A549 (cell line): Measurements from ENCODE around the gene NUDC. TPM values are rescaled to one million over a fixed set of nuclear protein-coding genes. Genes with fewer than 3 reads are reported as not detected.

Source experiments
- ATAC-seq, 2 experiments: fragments of 200-7000 bp in 1 of 2; fragments of >200 bp in 1 of 2; cut with Nextera tagmentation in 1 of 2; cut with Tn5 transposase in 1 of 2; 3 replicates each; pipeline versions ENCODE4 v1.8.0 to v1.9.1; 2018 to 2020; ENCODE audit warnings: mild to moderate bottlenecking in 1 of 2, moderate library complexity in 1 of 2
- CTCF ChIA-PET: fragments of 300-600 bp; sonication (Branson Sonifier 250); formaldehyde crosslinking; extraction: SDS; loops from one replicate; lab custom pipeline; 2021; ENCODE audit warnings: antibody characterized with exemption, inconsistent platforms; lab: Yijun Ruan, JAX
- POLR2A ChIA-PET: fragments of 350-600 bp; formaldehyde crosslinking; extraction: SDS; loops from one replicate; lab custom pipeline; 2021; ENCODE audit warnings: antibody characterized with exemption, inconsistent platforms; lab: Yijun Ruan, JAX
- DNase-seq, 2 experiments: peaks; one replicate each; pipeline versions ENCODE4 v3.0.0 to v3.0.0-alpha.2; 2011 to 2016; ENCODE audit warnings: low read depth in 1 of 2, low spot score in 1 of 2
- FAIRE-seq: peaks from 2 replicates; lab custom pipeline; 2011; peaks lifted over from hg19 to GRCh38; lab: Jason Lieb, UNC
- H3K27ac ChIP-seq, 2 experiments: fragments of >200 bp; sonication (Bioruptor Twin); formaldehyde crosslinking; 3 replicates each; pipeline ENCODE4 v1.5.1; 2016 to 2017
- H3K4me1 ChIP-seq: fragments of >200 bp; sonication (Bioruptor Twin); formaldehyde crosslinking; 3 replicates; pipeline ENCODE4 v1.6.1; 2016
- H3K4me2 ChIP-seq: fragments of >200 bp; sonication (Bioruptor Twin); formaldehyde crosslinking; 3 replicates; pipeline ENCODE4 v1.6.1; 2016
- H3K4me3 ChIP-seq: fragments of >200 bp; sonication (Bioruptor Twin); formaldehyde crosslinking; 3 replicates; pipeline ENCODE4 v1.5.1; 2016
- H3K9me3 ChIP-seq: fragments of >200 bp; sonication (Bioruptor Twin); formaldehyde crosslinking; 3 replicates; pipeline ENCODE4 v1.6.1; 2016
- CBX2 ChIP-seq: fragments of 200-600 bp; sonication (generic); IDR thresholded peaks from 2 replicates; pipeline ENCODE4 v1.6.1; 2016; ENCODE audit warnings: low read depth, mild to moderate bottlenecking, borderline replicate concordance
- CHD2 ChIP-seq: fragments of 150-350 bp; IDR thresholded peaks from 2 replicates; pipeline ENCODE4 v1.6.1; 2014; ENCODE audit warnings: low read length; ENCODE audit not compliant: partially characterized antibody
- CTCF ChIP-seq: fragments of >200 bp; sonication (Bioruptor Twin); formaldehyde crosslinking; IDR thresholded peaks from 3 replicates; pipeline ENCODE4 v1.5.1; 2016
- EP300 ChIP-seq, 2 experiments: fragments of >200 bp; sonication (Bioruptor Twin); formaldehyde crosslinking; IDR thresholded peaks; 2 replicates in 1 of 2; 3 replicates in 1 of 2; pipeline ENCODE4 v1.6.1; 2016 to 2017
- ESRRA ChIP-seq: fragments of 150-350 bp; IDR thresholded peaks from 2 replicates; pipeline ENCODE4 v1.6.1; 2014; ENCODE audit warnings: mild to moderate bottlenecking, low read length, borderline replicate concordance
- FOSL2 ChIP-seq, 2 experiments: fragments of 450-650 bp in 1 of 2; fragments of >200 bp in 1 of 2; sonication (Bioruptor Twin) in 1 of 2; formaldehyde crosslinking; IDR thresholded peaks; 2 replicates each; pipeline versions ENCODE4 v1.5.0 to v1.6.1; 2016 to 2020; ENCODE audit warnings: mild to moderate bottlenecking in 1 of 2, moderate library complexity in 1 of 2
- HMGXB4 ChIP-seq: fragments of 250-450 bp; sonication (Bioruptor Pico); IDR thresholded peaks from 2 replicates; pipeline ENCODE4 v1.5.0; 2021; ENCODE audit warnings: mild to moderate bottlenecking, moderate library complexity, borderline replicate concordance
- HOXA7 ChIP-seq: fragments of 250-450 bp; sonication (Bioruptor Pico); IDR thresholded peaks from 2 replicates; pipeline ENCODE4 v1.5.0; 2020; ENCODE audit warnings: mild to moderate bottlenecking, moderate library complexity
- HOXB13 ChIP-seq: fragments of 250-450 bp; sonication (Bioruptor Pico); IDR thresholded peaks from 2 replicates; pipeline ENCODE4 v1.5.0; 2020; ENCODE audit warnings: low read depth, mild to moderate bottlenecking, moderate library complexity
- JUNB ChIP-seq: fragments of >200 bp; sonication (Bioruptor Twin); formaldehyde crosslinking; IDR thresholded peaks from 2 replicates; pipeline ENCODE4 v1.6.1; 2016
- NPAS2 ChIP-seq: fragments of 250-450 bp; sonication (Bioruptor Pico); IDR thresholded peaks from 2 replicates; pipeline ENCODE4 v1.8.0; 2022; ENCODE audit warnings: mild to moderate bottlenecking, moderate library complexity, borderline replicate concordance
- PHF8 ChIP-seq: fragments of 200-600 bp; sonication (generic); IDR thresholded peaks from 2 replicates; pipeline ENCODE4 v1.6.1; 2016; ENCODE audit warnings: low read depth, mild to moderate bottlenecking, antibody characterized with exemption, moderate library complexity, borderline replicate concordance
- RARB ChIP-seq: fragments of 250-450 bp; sonication (Bioruptor Pico); IDR thresholded peaks from 2 replicates; pipeline ENCODE4 v1.8.0; 2021; ENCODE audit warnings: mild to moderate bottlenecking, moderate library complexity
- RCOR1 ChIP-seq: fragments of 150-350 bp; IDR thresholded peaks from 2 replicates; pipeline ENCODE4 v1.6.1; 2014; ENCODE audit warnings: antibody characterized with exemption, low read length, low read depth
- RFX5 ChIP-seq: fragments of 450-650 bp; IDR thresholded peaks from 2 replicates; pipeline ENCODE4 v1.7.1; 2014; ENCODE audit warnings: antibody characterized with exemption, mild to moderate bottlenecking, moderate library complexity
- RNF2 ChIP-seq: fragments of 200-600 bp; sonication (generic); IDR thresholded peaks from 2 replicates; pipeline ENCODE4 v1.6.1; 2016; ENCODE audit warnings: low read depth, mild to moderate bottlenecking, antibody characterized with exemption, moderate library complexity, borderline replicate concordance
- TP53 ChIP-seq: fragments of 250-450 bp; sonication (Bioruptor Pico); IDR thresholded peaks from 2 replicates; pipeline ENCODE4 v1.5.0; 2021; ENCODE audit warnings: mild to moderate bottlenecking, moderate library complexity
- USF2 ChIP-seq: fragments of 450-650 bp; IDR thresholded peaks from 2 replicates; pipeline ENCODE4 v1.6.1; 2014; ENCODE audit warnings: antibody characterized with exemption
- ZNF302 ChIP-seq: fragments of 250-450 bp; sonication (Bioruptor Pico); IDR thresholded peaks from 2 replicates; pipeline ENCODE4 v1.9.0; 2021; ENCODE audit warnings: inconsistent platforms, mild to moderate bottlenecking, moderate library complexity
- WGBS: methylation state at CpG from one replicate; pipeline ENCODE4 v1.1.6; 2017; ENCODE audit errors: missing lambda C conversion rate; 5-methylcytosine and 5-hydroxymethylcytosine counted together
- polyA plus RNA-seq, 4 experiments: library from polyadenylated mRNA; depleted of rRNA in 3 of 4; stranded (reverse); fragments of >200 nt; fragmentation: RNase III in 1 of 4; extraction: RNeasy Plus Mini Kit Qiagen cat#74134 plus additional on column Dnase treatment in 1 of 4; gene quantifications; 2 replicates in 3 of 4; 3 replicates in 1 of 4; pipeline ENCODE4 v1.2.3, GENCODE V29; 2011 to 2017
- TF ChIP-seq, protein P1 (sequence below): fragments of 200-600 bp; sonication (generic); IDR thresholded peaks from 2 replicates; pipeline ENCODE4 v1.6.1; 2016; ENCODE audit warnings: antibody characterized with exemption, mild to moderate bottlenecking, moderate library complexity

The NUDC gene
- polyA plus RNA-seq, 2 of the 4 experiments (the other 2 are of a cell fraction): 79.0 to 133 TPM

GRCh38 chr1:26921126-26921539 is 410 bp upstream of the NUDC start:
- DNase-seq: no peak
- no peak for TF ChIP-seq RNF2
- no peak for TF ChIP-seq ESRRA
- no peak for TF ChIP-seq RARB (CRISPR knock-in tag)
- TF ChIP-seq RCOR1: no peak
- no peak for TF ChIP-seq RFX5
- TF ChIP-seq USF2: no peak
- TF ChIP-seq HOXA7: no peak
- no peak for TF ChIP-seq NPAS2
- no peak for TF ChIP-seq TP53 (CRISPR knock-in tag)
- no peak for TF ChIP-seq CTCF
- no peak for TF ChIP-seq CBX2
- TF ChIP-seq HMGXB4 (CRISPR knock-in tag): no peak
- TF ChIP-seq FOSL2 (IDR thresholded peaks at IDR 0.05): no peak
- TF ChIP-seq FOSL2 (CRISPR knock-in tag; IDR thresholded peaks at IDR 0.05): no peak
- no peak for TF ChIP-seq CHD2
- TF ChIP-seq PHF8: no peak
- no peak for TF ChIP-seq EP300 (IDR thresholded peaks at IDR 0.05)
- TF ChIP-seq, protein P1, sequence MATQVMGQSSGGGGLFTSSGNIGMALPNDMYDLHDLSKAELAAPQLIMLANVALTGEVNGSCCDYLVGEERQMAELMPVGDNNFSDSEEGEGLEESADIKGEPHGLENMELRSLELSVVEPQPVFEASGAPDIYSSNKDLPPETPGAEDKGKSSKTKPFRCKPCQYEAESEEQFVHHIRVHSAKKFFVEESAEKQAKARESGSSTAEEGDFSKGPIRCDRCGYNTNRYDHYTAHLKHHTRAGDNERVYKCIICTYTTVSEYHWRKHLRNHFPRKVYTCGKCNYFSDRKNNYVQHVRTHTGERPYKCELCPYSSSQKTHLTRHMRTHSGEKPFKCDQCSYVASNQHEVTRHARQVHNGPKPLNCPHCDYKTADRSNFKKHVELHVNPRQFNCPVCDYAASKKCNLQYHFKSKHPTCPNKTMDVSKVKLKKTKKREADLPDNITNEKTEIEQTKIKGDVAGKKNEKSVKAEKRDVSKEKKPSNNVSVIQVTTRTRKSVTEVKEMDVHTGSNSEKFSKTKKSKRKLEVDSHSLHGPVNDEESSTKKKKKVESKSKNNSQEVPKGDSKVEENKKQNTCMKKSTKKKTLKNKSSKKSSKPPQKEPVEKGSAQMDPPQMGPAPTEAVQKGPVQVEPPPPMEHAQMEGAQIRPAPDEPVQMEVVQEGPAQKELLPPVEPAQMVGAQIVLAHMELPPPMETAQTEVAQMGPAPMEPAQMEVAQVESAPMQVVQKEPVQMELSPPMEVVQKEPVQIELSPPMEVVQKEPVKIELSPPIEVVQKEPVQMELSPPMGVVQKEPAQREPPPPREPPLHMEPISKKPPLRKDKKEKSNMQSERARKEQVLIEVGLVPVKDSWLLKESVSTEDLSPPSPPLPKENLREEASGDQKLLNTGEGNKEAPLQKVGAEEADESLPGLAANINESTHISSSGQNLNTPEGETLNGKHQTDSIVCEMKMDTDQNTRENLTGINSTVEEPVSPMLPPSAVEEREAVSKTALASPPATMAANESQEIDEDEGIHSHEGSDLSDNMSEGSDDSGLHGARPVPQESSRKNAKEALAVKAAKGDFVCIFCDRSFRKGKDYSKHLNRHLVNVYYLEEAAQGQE: no peak
- TF ChIP-seq ZNF302 (CRISPR knock-in tag): no peak
- TF ChIP-seq JUNB: no peak
- ChIA-PET POLR2A (no interaction called here), CTCF (interaction anchor here (0.6 to 1.4 kb wide), 2 partner anchors 34 to 562 kb away, joined by 3 read pairs; no protein-coding TSS in a partner anchor)
- Histone ChIP-seq H3K4me2 (peak overlapping the region; percentile 66), H3K27ac (peak overlapping the region; percentile 34 to 98; a peak in 5 of 6 replicates), H3K9me3 (no peaks in the 10 kb centered on the region), H3K4me1 (peaks cover 18% of the 10 kb centered on the region), H3K4me3 (peak overlapping the region; percentile 98)
- no peak for FAIRE-seq
- peak; percentile 59 to 64 for ATAC-seq
- 26% methylated on average over 7 of the region's 7 CpGs for WGBS

GRCh38 chr1:26922431-26922729 is 837 bp downstream of the NUDC start:
- Histone ChIP-seq H3K4me1 (peaks cover 18% of the 10 kb centered on the region), H3K4me2 (peak overlapping the region; percentile 99), H3K4me3 (peak overlapping the region; percentile 98), H3K27ac (peak overlapping the region; percentile 90 to 98), H3K9me3 (no peaks in the 10 kb centered on the region)
- FAIRE-seq (no peak), ATAC-seq (no peak), DNase-seq (no peak)
- POLR2A ChIA-PET: no interaction called here
- CTCF ChIA-PET: no interaction called here
- no peak for TF ChIP-seq HOXB13 (CRISPR knock-in tag)
- TF ChIP-seq EP300 (IDR thresholded peaks at IDR 0.05): no peak
- 30% methylated on average over 6 of the region's 6 CpGs for WGBS
